ENCODE data around the gene EHBP1L1.

The EHBP1L1 gene

DNA sequence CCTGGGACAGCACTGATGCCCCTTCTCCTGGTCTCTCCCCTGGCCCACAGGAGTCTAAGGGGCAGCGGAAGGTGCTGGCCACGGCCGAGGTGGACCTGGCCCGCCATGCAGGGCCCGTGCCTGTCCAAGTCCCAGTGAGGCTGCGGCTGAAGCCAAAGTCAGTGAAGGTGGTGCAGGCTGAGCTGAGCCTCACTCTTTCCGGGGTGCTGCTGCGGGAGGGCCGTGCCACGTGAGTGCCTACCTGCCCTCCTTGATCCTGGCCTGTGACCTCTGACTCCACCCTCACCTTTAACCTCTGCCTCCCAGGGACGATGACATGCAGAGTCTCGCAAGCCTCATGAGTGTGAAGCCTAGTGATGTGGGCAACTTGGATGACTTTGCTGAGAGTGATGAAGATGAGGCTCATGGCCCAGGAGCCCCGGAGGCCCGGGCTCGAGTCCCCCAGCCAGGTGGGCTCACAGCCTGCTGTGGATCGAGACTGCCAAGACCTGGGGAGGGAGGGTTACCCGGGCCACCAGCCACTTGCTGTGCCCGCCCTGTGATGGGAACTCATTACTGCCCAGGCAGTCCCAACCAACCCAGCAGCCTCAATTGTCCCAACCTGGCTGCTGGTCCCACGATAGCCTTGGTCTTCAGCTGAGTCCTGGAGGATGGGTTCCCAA is 4.3 kb downstream of the EHBP1L1 start:
- no peak for DNase-seq

DNA sequence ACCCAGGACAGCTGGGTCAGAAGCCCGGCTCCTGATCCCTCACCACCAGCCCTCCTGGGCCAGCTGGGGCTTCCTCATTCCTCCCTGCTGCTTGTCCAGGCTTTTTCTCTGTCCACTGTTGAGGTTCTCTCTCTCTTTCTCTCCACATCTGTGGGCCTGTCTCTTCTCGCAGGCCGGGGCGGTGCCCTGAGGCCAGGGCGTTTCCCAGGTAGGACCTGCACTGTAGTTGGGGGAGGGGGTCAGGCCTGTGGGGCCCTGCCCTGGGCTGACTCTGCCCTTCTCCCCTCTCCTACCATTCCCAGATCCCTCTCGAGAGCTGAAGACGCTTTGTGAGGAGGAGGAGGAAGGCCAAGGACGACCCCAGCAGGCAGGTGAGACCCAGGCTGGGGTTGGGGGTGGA is 4.9 kb downstream of the EHBP1L1 start:
- no peak for DNase-seq

DNA sequence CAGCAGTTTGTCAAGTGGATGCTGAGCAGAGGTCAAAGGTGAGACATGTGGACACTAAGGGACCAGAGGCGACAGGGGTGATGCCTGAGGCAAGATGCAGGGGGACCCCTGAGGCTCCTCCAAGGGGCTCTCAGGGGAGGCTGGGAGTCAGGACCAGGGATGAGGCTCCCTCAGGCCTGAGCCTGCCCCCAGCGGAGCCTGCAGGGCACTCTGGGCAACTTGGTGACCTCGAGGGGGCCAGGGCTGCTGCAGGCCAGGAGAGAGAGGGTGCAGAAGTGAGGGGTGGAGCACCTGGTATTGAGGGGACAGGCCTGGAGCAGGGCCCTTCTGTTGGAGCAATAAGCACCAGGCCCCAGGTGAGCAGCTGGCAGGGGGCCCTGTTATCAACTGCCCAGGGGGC is 6.1 kb downstream of the EHBP1L1 start:
- no peak for DNase-seq

DNA sequence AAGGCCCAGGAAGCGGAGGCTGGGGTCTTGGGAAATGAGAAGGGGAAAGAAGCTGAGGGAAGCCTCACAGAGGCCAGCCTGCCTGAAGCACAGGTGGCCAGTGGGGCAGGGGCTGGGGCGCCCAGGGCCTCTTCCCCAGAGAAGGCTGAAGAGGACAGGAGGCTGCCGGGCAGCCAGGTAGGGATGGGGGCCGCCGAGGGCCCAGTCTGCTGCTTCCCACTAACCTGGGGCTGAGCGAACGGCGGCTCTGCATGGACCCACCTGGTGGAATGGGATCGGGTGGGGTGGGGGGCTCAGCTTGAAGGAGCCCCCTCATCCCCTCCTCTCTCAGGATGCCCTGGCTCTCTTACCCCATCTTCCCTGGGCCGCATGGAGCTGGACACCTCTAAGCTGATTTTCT is 7.7 kb downstream of the EHBP1L1 start:
- no peak for DNase-seq

DNA sequence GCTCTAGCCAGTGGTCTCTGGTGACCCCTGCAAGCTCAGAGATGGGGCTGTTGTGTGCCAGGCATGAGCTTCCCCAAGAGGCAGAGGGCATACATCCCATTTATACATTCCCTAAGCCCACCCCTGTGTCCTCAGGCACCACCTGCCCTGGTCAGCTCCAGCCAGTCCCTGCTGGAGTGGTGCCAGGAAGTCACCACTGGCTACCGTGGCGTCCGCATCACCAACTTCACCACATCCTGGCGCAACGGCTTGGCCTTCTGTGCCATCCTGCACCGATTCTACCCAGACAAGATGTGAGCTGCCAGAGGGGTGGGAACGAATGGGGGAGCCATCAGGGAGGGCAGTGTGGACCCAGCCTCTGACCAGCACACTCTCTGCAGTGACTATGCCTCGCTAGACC is 8.3 kb downstream of the EHBP1L1 start:
- DNase-seq: no peak

DNA sequence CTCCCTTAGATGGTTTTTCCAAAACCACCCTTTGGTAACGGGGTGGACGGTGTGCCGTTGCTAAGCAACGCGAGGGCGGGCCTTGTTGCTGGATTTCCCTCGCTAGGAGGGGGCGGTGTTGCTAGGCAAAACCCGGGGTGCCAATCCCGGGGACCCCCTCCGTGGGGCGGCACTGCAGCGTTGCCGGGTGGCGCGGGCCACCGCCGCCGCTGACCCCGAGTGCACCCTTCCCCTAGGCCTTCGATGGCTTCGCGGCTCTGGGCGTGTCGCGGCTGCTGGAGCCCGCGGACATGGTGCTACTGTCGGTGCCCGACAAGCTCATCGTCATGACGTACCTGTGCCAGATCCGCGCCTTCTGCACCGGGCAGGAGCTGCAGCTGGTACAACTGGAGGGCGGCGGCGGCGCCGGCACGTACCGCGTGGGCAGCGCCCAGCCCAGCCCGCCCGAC is 8.9 kb downstream of the EHBP1L1 start:
- DNase-seq: no peak

DNA sequence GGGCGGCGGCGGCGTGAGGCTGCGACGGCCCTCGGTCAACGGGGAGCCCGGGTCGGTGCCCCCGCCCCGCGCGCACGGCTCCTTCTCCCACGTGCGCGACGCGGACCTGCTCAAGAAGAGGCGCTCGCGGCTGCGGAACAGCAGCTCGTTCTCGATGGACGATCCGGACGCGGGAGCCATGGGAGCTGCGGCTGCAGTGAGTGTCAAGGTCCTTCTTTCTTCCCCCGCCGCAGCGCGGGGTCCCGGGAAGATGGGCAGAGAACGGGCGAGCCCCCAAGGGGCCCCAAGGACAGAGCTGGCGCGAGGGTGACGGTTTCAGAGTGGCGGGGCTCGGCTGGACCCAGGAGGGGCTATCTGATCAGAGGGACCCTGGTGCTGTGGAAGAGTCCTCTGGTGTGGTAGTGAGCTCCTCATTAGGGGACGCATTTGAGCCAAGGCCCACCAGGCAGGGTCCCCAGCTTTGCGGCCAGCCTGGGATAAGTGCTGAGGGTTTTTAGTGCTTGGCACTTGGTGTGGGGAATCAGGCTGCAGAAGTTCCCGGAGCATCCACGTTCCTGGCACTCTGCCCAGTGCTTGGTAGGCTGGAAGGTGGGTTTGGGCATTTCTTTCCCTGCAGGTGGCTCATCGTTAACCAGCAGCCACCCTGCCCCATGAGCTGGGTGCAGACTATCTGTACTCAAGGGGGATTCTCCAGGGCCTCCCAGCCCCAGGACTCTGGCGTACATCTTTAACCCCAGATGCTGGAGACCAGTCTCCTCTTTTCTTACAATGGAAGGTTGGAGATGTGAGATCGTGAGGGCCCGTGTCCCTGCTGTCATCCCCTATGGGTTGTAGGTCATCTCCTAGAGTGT is 9.8 kb downstream of the EHBP1L1 start:
- no peak for DNase-seq

DNA sequence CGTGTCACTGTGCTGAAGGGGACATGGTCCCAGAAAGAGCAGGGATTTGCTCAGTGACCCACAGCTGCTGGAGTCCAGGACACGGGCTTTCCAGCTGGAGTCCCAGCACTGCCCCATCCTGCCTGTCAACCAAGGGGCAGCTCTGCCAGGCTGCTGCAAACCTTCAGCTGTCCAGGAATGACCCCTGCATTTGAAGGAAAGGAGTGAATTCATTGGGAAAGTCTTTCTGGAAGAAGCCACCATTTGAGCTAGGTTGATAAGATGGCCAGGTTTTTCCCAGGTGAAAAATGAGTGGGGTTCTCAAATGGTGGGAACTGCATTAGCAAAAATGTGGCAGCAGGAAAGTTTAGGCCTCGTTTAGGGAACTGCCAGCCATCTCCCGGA is 10.4 kb downstream of the EHBP1L1 start:
- DNase-seq: no peak

DNA sequence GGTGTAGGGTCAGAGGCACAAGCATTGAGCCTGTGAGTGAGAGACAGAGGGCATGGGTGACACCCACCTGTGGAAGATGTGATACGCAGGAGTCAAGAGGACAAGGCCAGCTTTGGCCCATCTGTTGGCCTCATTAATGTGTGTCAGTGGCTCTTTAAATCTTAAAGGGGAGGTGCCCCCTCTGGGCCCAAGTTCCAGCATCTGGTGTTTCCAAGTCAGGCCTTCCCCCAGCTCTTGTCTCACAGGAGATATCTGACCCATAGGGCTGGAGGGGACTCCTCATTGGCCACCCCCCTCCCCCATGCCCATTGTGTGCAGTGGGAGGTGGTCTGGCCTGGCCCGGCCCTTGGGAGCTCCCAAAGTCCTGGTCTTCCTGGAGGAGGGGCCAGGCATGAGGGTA is 10.8 kb downstream of the EHBP1L1 start:
- no peak for DNase-seq

DNA sequence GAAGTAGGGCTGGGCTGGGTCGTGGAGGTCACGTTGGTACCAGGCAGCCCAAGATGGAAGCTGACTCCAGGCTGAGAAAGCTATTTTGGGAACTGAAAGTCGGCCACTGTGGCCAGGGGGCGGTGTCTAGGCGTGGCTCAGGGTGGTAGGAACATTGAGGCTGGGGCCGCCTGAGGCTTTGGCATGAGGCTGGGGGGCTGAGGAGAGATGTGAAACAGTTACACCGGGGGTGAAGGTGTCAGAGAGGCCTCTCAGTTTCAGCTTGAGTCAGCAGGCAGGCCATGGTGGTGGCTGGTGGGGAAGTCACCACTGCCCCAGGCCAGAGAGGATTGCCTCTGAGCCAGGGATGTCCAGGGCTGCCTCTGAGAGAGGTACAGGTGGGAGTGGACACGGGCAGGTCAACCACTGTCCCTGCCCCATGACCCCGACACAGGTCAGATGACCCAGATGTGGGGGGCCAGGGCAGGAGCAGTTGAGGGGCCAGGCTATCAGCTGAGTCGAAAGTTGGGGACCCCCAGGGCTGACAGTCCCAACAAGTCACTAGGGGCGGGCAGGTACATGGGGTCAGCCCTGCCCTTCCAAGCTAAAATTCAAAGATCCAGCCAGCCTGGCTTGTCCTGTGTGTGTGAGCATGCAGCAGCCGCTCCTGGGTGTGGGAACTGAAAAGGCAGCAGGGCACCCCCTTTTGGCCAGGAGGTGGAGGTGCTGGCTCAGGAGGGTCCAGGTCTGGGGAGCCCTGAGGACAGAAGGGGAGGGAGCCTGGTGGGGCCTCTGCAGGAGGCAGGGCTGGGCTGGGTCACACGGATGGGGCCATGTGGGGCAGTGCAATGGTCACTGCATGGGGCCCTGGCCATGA is 12.6 kb downstream of the EHBP1L1 start:
- peak; percentile 85 for DNase-seq

DNA sequence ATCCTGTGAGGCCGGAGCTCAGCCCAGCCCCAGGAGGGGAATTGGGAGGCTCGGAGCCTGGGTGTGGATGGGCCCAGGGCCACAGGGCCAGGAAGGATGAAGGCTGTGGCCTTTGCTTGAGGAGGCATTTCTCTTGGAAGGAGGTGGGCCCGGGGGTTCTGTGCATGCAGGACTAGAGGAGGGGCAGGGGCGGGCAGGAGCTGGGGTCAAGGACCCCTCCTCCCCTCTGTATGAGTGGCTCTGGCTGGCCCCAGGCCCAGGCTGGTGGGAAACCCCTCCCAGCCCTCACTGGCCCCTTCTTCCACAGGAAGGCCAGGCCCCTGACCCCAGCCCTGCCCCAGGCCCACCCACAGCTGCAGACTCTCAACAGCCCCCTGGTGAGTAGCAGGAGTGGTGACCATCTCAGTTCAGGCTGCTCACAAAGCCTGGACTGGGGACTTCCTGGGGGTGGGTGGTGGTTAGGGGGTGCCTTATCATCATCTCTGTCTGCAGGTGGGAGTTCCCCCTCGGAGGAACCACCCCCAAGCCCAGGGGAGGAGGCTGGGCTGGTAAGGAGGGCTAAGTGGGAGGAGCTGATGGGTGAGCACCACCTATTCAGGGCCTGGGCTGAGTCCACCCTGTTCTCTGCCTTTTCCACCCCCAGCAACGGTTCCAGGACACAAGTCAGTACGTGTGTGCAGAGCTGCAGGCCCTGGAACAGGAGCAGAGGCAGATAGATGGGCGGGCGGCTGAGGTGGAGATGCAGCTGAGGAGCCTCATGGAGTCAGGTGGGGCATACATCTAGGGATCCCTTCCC is 13.8 kb downstream of the EHBP1L1 start:
- DNase-seq: peak; percentile 48

DNA sequence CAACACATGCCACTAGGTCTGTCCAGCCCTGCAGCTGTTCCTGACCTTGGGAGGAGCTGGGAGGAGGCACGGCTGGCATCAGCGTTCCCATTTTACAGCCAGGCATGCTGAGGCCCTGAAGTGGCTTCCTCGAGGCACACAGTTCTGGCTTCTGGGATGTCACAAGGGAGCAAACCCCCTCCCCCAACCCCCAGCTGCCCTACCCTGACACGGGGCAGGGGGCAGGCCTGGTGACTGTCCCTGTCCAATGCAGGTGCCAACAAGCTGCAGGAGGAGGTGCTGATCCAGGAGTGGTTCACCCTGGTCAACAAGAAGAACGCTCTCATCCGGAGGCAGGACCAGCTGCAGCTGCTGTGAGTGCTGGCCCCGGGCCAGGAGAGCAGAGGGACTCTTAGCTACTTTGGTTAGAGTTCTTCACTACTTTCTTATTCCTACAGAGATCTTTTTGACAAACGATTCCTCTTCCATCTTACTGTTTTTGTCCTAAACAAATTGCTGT is 14.4 kb downstream of the EHBP1L1 start:
- no peak for DNase-seq

DNA sequence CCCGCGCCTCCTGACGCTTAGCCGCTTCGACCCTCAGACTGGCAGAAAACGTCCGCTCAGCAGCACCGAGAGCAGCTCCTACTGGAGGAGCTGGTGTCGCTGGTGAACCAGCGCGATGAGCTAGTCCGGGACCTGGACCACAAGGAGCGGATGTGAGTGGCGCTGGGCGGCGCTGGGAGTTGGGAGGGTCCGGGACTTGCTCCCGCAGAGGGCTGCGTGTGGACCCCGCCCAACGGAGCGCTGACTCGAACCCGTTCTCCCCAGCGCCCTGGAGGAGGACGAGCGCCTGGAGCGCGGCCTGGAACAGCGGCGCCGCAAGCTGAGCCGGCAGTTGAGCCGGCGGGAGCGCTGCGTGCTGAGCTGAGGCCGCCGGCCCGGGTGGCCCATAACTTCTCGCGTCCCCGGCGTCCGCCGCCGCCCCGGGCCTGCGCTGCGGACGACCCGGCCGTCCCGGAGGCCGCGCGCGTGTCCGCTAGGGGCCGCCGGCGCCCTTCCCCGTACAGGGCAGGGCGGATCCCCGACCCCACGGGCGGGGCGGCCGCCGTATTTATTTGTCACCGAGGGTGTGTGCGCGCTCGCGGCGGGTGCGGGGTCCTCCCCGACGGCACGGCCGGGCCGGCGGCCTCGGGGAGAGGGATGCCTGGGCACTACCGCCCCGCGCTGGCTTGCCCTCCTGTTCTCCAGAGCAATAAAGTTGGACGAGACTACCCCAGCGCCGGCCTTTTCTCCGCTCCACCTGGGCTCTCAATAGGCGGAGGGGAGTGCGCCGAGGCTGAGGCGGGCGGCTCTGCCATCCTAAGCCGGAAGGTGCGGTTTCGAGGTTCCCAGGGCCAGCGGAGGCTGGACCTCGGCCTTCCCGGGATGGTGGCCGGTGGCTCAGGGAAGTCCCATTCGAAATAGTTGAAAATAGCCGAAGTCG is 16.3 kb downstream of the EHBP1L1 start:
- no peak for DNase-seq

DNA sequence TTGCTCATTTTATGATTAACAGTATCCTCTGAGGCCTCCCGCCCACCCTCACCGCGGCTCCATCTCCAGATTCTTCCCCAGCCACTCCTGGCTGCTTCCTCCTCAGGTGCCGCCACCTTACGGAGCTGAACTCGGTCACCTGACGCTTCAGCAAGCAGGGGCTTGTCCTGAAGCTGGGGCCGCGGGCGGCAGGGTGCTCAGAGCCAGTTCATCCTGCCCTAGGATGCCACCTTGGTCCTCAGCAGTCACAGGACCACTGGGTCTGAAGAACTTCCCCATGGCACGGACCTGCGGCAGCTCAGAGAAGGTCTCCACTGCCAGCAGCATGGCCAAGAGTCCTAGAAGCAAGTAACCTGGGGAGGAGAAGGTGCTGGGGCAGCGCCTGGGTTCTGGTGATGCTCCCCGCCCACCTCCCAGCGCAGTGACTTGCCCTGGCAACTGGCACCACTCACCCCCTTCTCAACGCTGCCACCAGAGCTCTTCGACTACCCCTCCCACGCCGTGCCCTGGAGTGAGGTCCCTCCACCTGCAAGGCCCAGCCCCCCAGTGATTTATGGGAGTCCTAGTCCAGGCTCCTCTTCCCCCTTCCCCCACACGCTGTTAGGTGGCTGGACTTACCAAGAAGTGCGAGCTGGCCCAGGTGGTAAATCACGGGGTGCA is 17.1 kb downstream of the EHBP1L1 start:
- no peak for DNase-seq

DNA sequence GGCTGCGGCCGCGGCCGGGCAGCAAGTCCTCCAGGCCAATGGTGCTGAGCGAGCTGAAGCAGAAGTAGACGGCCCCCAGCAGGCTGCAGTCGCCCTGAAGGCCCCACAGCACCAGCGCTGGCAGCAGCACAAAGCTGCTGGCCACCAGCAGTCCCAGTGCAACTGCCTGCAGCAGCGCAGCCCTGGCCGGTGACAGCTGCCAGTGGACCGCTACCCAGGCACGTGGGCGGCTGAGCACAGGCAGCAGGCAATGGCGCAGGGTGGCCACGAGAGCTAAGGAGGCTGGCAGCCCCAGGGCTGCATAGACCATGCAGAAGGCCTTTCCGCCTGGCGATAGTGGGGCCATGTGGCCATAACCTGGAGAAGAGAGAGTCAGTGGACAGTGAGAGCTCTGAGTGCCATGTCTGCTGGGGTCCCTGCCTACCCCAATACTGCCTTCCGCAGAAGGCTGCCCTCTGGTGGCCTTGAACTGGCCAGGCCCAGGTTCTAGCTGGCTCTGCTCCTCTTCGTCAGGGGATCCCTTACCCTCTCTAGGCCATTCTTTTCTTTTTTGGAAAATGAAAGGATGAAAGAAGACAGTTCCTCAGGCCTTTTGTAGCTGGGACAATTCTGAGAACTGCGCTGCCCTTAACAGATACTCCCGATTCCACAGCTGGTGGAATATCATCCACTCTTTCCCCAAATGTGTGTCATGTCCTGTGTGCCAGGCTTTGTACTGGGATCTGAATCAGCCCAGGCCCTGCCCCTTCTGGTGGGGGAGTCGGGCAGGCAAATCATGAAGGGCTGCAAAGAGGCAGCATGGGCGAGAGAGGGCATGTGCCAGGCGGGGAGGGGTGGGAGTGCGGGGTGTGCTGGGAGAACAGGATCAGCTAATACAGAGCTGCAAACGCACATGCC is 17.9 kb downstream of the EHBP1L1 start:
- peak; percentile 54 for DNase-seq

DNA sequence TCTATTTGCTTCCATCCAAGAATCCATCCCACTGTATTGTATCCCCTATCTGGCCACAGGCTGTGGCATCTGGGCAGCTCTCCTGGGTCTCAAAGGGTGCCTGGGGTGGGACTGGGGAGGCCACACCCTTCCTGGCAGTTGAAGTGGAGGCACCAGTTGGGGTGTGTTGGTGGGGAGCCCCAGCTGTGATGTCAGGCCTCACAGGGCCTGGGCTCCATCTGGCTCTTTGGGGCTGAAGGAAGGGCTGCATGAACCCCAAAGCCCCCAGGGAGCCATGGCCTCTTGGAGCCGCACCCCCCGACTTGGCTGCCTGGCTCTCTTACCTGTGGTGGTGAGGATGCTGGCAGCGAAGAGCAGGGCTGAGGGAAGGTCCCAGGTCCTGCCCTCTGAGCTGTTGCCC is 19.3 kb downstream of the EHBP1L1 start:
- DNase-seq: no peak

DNA sequence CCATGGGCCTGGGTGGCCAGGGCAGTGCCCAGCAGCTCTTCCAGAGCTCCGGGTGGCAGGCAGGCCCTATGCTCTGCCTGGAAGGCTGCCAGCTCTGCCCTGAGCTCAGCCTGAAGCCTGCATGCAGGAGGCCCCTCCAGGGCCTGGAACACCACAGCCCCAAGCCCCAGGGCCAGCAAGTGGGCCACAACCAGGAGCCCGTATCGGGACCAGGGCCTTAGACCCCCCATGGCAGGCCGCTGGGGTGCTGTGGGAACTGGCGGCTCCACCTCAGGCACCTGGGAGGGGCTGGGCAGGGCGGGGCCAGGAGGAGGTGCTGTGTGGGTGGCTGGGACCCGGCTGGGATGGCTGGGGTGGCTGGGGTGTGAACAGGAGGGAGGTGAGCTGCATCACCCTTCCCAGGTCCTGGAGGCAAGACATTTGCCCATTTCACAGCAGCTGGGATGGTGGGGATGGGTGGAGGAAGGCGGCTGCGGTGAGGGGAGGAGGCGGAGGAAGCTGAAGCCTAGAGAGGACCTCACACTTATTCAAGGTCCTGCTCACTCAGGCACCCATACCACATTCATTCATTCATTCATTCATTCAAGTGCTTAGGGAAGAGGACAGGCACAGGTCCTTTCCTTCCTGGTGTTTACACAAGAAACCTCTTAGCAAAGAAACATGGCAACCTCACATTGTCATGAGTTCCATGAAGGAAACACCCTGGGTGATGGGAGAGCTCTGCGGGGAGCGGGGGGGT is 19.9 kb downstream of the EHBP1L1 start, which contains the start of gene KCNK7:
Gene KCNK7, minus strand, starts transcription at position 258 of the 739 bp plus-strand sequence. Its CDS starts 28 bp downstream, at position 230.
- no peak for DNase-seq

DNA sequence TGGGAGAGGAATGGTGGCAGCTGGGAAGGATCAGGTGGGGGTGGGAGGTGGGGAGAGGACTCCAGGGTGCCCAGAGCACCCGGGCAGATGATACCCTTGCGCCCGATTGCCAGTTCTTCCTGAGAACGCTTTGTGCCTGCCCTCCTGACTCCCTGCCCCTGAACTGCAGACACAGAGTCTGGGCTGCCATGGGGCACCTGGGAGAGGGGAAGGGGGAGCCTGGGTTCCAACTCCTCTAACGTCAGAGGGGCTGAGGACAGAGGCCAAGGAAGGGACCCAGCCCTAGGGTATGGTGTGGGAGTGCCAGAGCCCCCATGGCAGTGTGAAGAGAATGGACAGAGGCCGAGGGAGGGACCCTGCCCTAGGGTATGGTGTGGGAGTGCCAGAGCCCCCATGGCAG is 20.7 kb downstream of the EHBP1L1 start:
- no peak for DNase-seq

DNA sequence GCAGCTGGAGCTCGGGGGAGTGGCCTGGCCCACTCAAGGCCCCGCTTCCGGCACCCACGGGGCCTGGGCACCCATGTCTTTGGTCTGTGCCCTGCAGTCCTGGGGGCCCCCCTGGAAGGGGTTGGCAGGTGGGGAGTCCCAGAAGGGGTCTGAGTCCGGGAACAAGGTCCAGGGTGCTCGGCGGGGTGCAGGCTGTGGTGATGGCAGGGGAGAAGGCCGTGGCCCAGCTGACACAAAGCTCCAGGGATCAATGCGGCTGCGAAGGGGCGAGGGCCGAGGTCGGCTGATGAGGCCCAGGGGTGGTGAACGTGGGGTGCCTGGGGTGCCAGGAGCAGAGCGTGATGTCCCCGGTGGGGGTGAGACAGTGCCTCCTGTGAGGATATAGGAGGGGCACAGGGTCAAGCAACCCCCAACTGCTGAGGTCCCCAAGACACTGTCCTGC is 22.4 kb downstream of the EHBP1L1 start:
- DNase-seq: no peak
